ENCODE results near the gene PTCD2.

DNA sequence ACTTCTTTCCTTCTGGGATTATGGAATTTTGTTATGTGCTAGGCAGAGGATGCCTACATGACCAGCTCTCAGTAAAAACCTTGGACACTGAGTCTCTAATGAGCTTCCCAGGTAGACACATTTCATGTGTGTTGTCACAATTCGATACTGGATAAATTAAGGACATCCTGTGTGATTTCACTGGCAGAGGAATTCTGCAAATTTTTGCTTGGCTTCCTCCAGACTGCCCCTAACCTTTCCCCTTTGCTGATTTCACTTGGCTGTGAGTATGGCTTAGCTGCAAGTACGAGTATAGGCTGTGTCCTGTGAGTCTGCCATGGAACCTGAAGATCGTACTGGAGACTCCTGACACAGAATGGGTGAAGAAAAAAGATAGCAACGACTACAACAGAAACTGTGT is 47.8 kb upstream of the PTCD2 start:
- no peak for TF ChIP-seq POLR2AphosphoS5 (IDR thresholded peaks at IDR 0.05)
- TF ChIP-seq, protein P1, sequence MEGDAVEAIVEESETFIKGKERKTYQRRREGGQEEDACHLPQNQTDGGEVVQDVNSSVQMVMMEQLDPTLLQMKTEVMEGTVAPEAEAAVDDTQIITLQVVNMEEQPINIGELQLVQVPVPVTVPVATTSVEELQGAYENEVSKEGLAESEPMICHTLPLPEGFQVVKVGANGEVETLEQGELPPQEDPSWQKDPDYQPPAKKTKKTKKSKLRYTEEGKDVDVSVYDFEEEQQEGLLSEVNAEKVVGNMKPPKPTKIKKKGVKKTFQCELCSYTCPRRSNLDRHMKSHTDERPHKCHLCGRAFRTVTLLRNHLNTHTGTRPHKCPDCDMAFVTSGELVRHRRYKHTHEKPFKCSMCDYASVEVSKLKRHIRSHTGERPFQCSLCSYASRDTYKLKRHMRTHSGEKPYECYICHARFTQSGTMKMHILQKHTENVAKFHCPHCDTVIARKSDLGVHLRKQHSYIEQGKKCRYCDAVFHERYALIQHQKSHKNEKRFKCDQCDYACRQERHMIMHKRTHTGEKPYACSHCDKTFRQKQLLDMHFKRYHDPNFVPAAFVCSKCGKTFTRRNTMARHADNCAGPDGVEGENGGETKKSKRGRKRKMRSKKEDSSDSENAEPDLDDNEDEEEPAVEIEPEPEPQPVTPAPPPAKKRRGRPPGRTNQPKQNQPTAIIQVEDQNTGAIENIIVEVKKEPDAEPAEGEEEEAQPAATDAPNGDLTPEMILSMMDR (IDR thresholded peaks at IDR 0.05): no peak
